ENCODE measurements around the gene WDFY4.

Gene WDFY4

GRCh38 chr10:48940372-48940771, 255.7 kb downstream of the WDFY4 start:
- Histone ChIP-seq H3K27me3 (ENCODE audit: control insufficient read depth in 2 of 2, insufficient read depth in 2 of 2, low read length in 2 of 2) (no peaks in the 10 kb centered on the region), H3K36me3 (ENCODE audit: control insufficient read depth in 2 of 2, insufficient read depth in 2 of 2, low read length in 2 of 2) (no peaks in the 10 kb centered on the region), H3K9ac (ENCODE audit: low read depth in 1 of 2, low read length in 2 of 2) (no peak overlapping the region), H3K27ac (ENCODE audit: low read depth in 2 of 2, low read length in 2 of 2) (no peak overlapping the region), H3K4me3 (ENCODE audit: low read length in 2 of 2) (no peak overlapping the region), H3K9me3 (ENCODE audit: control insufficient read depth in 2 of 2, low read length in 2 of 2) (no peaks in the 10 kb centered on the region), H3K4me1 (ENCODE audit: control insufficient read depth in 2 of 2, insufficient read depth in 2 of 2, low read length in 2 of 2) (no peaks in the 10 kb centered on the region)

DNA sequence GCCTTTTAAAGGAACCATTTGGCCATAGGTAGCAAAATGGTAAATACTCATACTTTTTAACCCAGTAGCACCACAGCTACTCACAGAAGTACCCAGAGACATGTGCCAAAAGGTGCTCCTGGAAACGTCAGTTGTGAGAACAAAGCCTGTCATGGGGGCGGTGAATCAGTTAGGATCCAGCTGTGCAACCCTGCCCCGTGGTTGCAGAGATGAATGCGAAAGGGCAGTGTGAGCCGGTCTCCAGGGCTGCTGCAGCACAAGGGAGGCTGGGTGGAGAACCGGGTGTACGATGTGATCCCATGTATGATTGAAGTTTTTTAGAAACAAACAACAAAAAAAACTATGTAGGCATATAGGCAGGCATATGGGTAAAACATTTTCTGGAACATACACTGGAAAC, 256.3 kb downstream of the WDFY4 start:
- peaks cover 0 to 1% of the 10 kb centered on the region in 2 donors for H3K4me1 ChIP-seq (ENCODE audit: control insufficient read depth in 2 of 2, insufficient read depth in 2 of 2, low read length in 2 of 2)
- H3K27me3 ChIP-seq (ENCODE audit: control insufficient read depth in 2 of 2, insufficient read depth in 2 of 2, low read length in 2 of 2), result no peaks in the 10 kb centered on the region
- no peaks in the 10 kb centered on the region for H3K9me3 ChIP-seq (ENCODE audit: control insufficient read depth in 2 of 2, low read length in 2 of 2)
- H3K4me3 ChIP-seq (ENCODE audit: low read length in 2 of 2), result no peak overlapping the region
- H3K27ac ChIP-seq (ENCODE audit: low read depth in 2 of 2, low read length in 2 of 2), result no peak overlapping the region
- no peak overlapping the region for H3K9ac ChIP-seq (ENCODE audit: low read depth in 1 of 2, low read length in 2 of 2)
- H3K36me3 ChIP-seq (ENCODE audit: control insufficient read depth in 2 of 2, insufficient read depth in 2 of 2, low read length in 2 of 2), result no peaks in the 10 kb centered on the region

GRCh38 chr10:48941427-48942075, 256.9 kb downstream of the WDFY4 start:
- Histone ChIP-seq H3K4me3 (ENCODE audit: low read length in 2 of 2) (no peak overlapping the region), H3K36me3 (ENCODE audit: control insufficient read depth in 2 of 2, insufficient read depth in 2 of 2, low read length in 2 of 2) (peaks cover 0 to 2% of the 10 kb centered on the region in 2 donors), H3K27ac (ENCODE audit: low read depth in 2 of 2, low read length in 2 of 2) (no peak overlapping the region), H3K4me1 (ENCODE audit: control insufficient read depth in 2 of 2, insufficient read depth in 2 of 2, low read length in 2 of 2) (peaks cover 3 to 4% of the 10 kb centered on the region in 2 donors), H3K9ac (ENCODE audit: low read depth in 1 of 2, low read length in 2 of 2) (no peak overlapping the region), H3K9me3 (ENCODE audit: control insufficient read depth in 2 of 2, low read length in 2 of 2) (no peaks in the 10 kb centered on the region), H3K27me3 (ENCODE audit: control insufficient read depth in 2 of 2, insufficient read depth in 2 of 2, low read length in 2 of 2) (no peaks in the 10 kb centered on the region)

GRCh38 chr10:48943096-48943495, 258.4 kb downstream of the WDFY4 start:
- H3K36me3 ChIP-seq (ENCODE audit: control insufficient read depth in 2 of 2, insufficient read depth in 2 of 2, low read length in 2 of 2), result peaks cover 0 to 3% of the 10 kb centered on the region in 2 donors
- no peak overlapping the region for H3K4me3 ChIP-seq (ENCODE audit: low read length in 2 of 2)
- H3K27ac ChIP-seq (ENCODE audit: low read depth in 2 of 2, low read length in 2 of 2), result no peak overlapping the region
- H3K9me3 ChIP-seq (ENCODE audit: control insufficient read depth in 2 of 2, low read length in 2 of 2), result no peaks in the 10 kb centered on the region
- H3K4me1 ChIP-seq (ENCODE audit: control insufficient read depth in 2 of 2, insufficient read depth in 2 of 2, low read length in 2 of 2), result peaks cover 3 to 8% of the 10 kb centered on the region in 2 donors
- H3K9ac ChIP-seq (ENCODE audit: low read depth in 1 of 2, low read length in 2 of 2), result no peak overlapping the region
- H3K27me3 ChIP-seq (ENCODE audit: control insufficient read depth in 2 of 2, insufficient read depth in 2 of 2, low read length in 2 of 2), result no peaks in the 10 kb centered on the region

DNA sequence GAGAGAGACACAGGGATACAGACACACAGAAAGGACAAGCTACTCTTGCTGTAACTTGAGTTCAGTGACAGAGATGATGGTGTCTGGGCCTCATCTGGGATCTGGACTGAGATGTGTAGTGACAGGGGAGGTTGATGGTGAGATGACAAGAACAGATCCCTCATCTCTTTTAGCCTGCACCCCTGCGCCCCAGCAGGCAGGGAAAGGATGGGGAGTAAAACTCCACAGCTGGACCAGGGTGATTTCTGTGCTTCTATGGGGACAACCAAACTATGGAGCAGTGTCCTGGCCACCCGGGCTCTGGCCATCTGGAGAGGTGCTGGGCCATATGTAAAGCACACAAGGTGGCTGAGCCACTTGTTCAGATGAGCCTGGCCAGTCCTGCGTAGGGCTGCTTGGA, 259.5 kb downstream of the WDFY4 start:
- H3K27me3 ChIP-seq (ENCODE audit: control insufficient read depth in 2 of 2, insufficient read depth in 2 of 2, low read length in 2 of 2), result no peaks in the 10 kb centered on the region
- H3K36me3 ChIP-seq (ENCODE audit: control insufficient read depth in 2 of 2, insufficient read depth in 2 of 2, low read length in 2 of 2), result peaks cover 0 to 3% of the 10 kb centered on the region in 2 donors
- H3K4me1 ChIP-seq (ENCODE audit: control insufficient read depth in 2 of 2, insufficient read depth in 2 of 2, low read length in 2 of 2), result peaks cover 3 to 8% of the 10 kb centered on the region in 2 donors
- no peak overlapping the region for H3K27ac ChIP-seq (ENCODE audit: low read depth in 2 of 2, low read length in 2 of 2)
- no peak overlapping the region for H3K9ac ChIP-seq (ENCODE audit: low read depth in 1 of 2, low read length in 2 of 2)
- H3K4me3 ChIP-seq (ENCODE audit: low read length in 2 of 2), result no peak overlapping the region
- H3K9me3 ChIP-seq (ENCODE audit: control insufficient read depth in 2 of 2, low read length in 2 of 2), result no peaks in the 10 kb centered on the region

- no peak overlapping the region for H3K27ac ChIP-seq (ENCODE audit: low read depth in 2 of 2, low read length in 2 of 2)
- no peaks in the 10 kb centered on the region for H3K27me3 ChIP-seq (ENCODE audit: control insufficient read depth in 2 of 2, insufficient read depth in 2 of 2, low read length in 2 of 2)
- no peak overlapping the region for H3K9ac ChIP-seq (ENCODE audit: low read depth in 1 of 2, low read length in 2 of 2)
- H3K36me3 ChIP-seq (ENCODE audit: control insufficient read depth in 2 of 2, insufficient read depth in 2 of 2, low read length in 2 of 2), result peaks cover 0 to 3% of the 10 kb centered on the region in 2 donors
- peaks cover 3 to 8% of the 10 kb centered on the region in 2 donors for H3K4me1 ChIP-seq (ENCODE audit: control insufficient read depth in 2 of 2, insufficient read depth in 2 of 2, low read length in 2 of 2)
- H3K4me3 ChIP-seq (ENCODE audit: low read length in 2 of 2), result no peak overlapping the region
- H3K9me3 ChIP-seq (ENCODE audit: control insufficient read depth in 2 of 2, low read length in 2 of 2), result no peaks in the 10 kb centered on the region
Measured at GRCh38 chr10:48945441-48946130, 260.9 kb downstream of the WDFY4 start.

GRCh38 chr10:48946332-48946731, 261.7 kb downstream of the WDFY4 start:
- no peak overlapping the region for H3K27ac ChIP-seq (ENCODE audit: low read depth in 2 of 2, low read length in 2 of 2)
- no peak overlapping the region for H3K4me3 ChIP-seq (ENCODE audit: low read length in 2 of 2)
- no peaks in the 10 kb centered on the region for H3K9me3 ChIP-seq (ENCODE audit: control insufficient read depth in 2 of 2, low read length in 2 of 2)
- H3K4me1 ChIP-seq (ENCODE audit: control insufficient read depth in 2 of 2, insufficient read depth in 2 of 2, low read length in 2 of 2), result peaks cover 3 to 8% of the 10 kb centered on the region in 2 donors
- no peak overlapping the region for H3K9ac ChIP-seq (ENCODE audit: low read depth in 1 of 2, low read length in 2 of 2)
- peaks cover 0 to 3% of the 10 kb centered on the region in 2 donors for H3K36me3 ChIP-seq (ENCODE audit: control insufficient read depth in 2 of 2, insufficient read depth in 2 of 2, low read length in 2 of 2)
- no peaks in the 10 kb centered on the region for H3K27me3 ChIP-seq (ENCODE audit: control insufficient read depth in 2 of 2, insufficient read depth in 2 of 2, low read length in 2 of 2)

DNA sequence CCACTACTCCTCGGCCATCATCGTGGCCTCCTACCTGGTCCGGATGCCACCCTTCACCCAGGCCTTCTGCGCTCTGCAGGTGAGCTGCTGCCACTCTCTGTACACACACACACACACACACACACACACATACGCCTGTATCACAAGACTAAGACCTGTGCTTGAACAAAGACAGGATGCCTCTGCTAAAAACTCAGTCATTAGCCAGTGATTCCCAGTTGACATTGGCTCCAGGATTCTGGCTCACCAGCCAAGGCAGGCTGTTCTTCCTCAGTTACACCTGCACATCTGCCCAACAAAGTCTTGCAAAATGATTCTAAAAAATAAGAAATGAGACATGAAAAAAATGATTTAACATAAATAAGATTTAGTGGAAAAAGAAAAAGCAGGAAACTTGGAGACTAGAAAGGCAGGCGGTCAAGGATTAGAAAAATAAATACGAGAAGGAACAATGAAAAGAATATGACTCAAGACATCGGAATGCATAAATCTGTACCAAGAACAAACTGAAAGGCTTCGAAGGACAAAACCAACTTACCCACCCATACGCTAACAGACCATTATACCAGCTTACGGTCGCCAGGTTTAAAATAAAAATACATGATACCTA, 262.3 kb downstream of the WDFY4 start:
- H3K36me3 ChIP-seq (ENCODE audit: control insufficient read depth in 2 of 2, insufficient read depth in 2 of 2, low read length in 2 of 2), result peaks cover 0 to 3% of the 10 kb centered on the region in 2 donors
- no peak overlapping the region for H3K4me3 ChIP-seq (ENCODE audit: low read length in 2 of 2)

GRCh38 chr10:48947690-48948469, 263.2 kb downstream of the WDFY4 start:
- no peaks in the 10 kb centered on the region for H3K9me3 ChIP-seq (ENCODE audit: control insufficient read depth in 2 of 2, low read length in 2 of 2)
- no peak overlapping the region for H3K4me3 ChIP-seq (ENCODE audit: low read length in 2 of 2)
- H3K27me3 ChIP-seq (ENCODE audit: control insufficient read depth in 2 of 2, insufficient read depth in 2 of 2, low read length in 2 of 2), result no peaks in the 10 kb centered on the region
- H3K9ac ChIP-seq (ENCODE audit: low read depth in 1 of 2, low read length in 2 of 2), result no peak overlapping the region
- H3K4me1 ChIP-seq (ENCODE audit: control insufficient read depth in 2 of 2, insufficient read depth in 2 of 2, low read length in 2 of 2), result peaks cover 3 to 8% of the 10 kb centered on the region in 2 donors
- no peak overlapping the region for H3K27ac ChIP-seq (ENCODE audit: low read depth in 2 of 2, low read length in 2 of 2)
- peaks cover 0 to 3% of the 10 kb centered on the region in 2 donors for H3K36me3 ChIP-seq (ENCODE audit: control insufficient read depth in 2 of 2, insufficient read depth in 2 of 2, low read length in 2 of 2)

More for the DNA sequence above, 262.3 kb downstream of the WDFY4 start:
- Histone ChIP-seq H3K9me3 (ENCODE audit: control insufficient read depth in 2 of 2, low read length in 2 of 2) (no peaks in the 10 kb centered on the region), H3K9ac (ENCODE audit: low read depth in 1 of 2, low read length in 2 of 2) (no peak overlapping the region), H3K4me1 (ENCODE audit: control insufficient read depth in 2 of 2, insufficient read depth in 2 of 2, low read length in 2 of 2) (peaks cover 3 to 8% of the 10 kb centered on the region in 2 donors), H3K27me3 (ENCODE audit: control insufficient read depth in 2 of 2, insufficient read depth in 2 of 2, low read length in 2 of 2) (no peaks in the 10 kb centered on the region), H3K27ac (ENCODE audit: low read depth in 2 of 2, low read length in 2 of 2) (no peak overlapping the region)
